Measurements from ENCODE around the gene SGCG.
"Not testable (repeated sequence)": the region's sequence is repeated elsewhere in the genome, so short reads cannot be mapped to it uniquely, and the experiment has no call there.

Gene SGCG

DNA sequence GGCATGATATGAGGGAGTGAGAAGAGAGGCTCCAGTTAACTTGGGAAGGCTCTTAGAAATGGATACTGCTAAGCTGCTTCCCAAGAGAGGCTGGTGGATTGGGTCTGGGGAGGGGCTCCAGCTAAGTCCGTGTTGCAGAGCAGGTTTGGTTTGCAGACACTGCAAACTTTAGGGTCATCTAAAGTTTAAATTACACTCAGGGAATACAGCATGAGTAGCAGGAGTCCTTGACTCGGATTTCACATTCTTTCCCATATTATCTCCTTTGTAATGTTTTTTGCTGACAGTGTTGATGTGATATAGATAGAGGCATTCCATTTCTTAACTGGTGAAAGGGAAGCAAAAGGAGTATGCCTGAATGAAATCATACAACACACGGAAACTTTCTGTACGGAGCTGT is 31.9 kb downstream of the SGCG start:
- no peak for DNase-seq (ENCODE audit: low spot score)

- DNase-seq (ENCODE audit: low spot score), result no peak
Observed at GRCh38 chr13:23231241-23231640, 50.5 kb downstream of the SGCG start.

DNA sequence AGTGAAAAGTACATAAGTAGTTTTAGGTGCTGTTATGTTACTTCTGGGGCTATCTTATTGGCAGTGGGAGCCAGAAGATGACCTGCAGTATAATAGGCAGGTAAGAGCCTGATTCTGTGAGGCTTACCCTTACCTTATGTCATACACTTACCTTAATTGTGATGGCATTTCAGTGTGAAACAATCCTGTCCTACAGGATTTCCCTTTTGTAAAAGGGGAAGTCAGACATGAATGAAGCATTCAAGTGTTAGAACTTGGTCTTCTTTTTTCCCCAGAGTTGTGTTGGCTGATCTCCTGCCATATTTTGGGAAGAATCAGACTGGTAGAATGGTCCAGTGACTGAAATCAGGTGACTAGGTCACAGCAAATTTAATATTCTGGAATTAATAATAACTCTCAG is 55.2 kb downstream of the SGCG start:
- DNase-seq (ENCODE audit: low spot score), result no peak

DNA sequence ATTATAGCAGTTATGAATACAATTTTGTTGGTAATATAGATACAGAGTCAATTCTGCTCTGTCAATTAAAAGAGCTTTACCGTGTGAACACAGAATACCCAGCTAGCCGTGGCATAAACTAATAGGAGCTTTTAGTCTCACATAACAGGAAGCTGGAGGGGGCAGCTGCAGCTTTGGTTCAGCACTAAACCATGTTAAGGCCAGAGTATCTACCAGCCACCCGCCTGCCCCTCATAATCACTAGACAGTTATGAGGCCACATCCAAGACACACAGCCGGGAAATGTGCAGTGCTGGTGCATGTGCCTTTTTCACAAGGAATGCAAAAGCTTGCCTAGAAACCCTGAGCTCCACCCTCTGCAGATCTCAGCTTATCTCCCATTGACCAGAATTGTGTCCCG is 62.3 kb downstream of the SGCG start:
- DNase-seq (ENCODE audit: low spot score), result no peak

GRCh38 chr13:23248410-23248809 is 67.6 kb downstream of the SGCG start:
- not testable (repeated sequence) for DNase-seq (ENCODE audit: low spot score)

GRCh38 chr13:23254506-23254905 is 73.7 kb downstream of the SGCG start:
- no peak for DNase-seq (ENCODE audit: low spot score)

- no peak for DNase-seq (ENCODE audit: low spot score)
Observed at GRCh38 chr13:23267571-23267970, 86.8 kb downstream of the SGCG start.

GRCh38 chr13:23268441-23268840 is 87.7 kb downstream of the SGCG start:
- DNase-seq (ENCODE audit: low spot score), result no peak

- no peak for DNase-seq (ENCODE audit: low spot score)
Observed at GRCh38 chr13:23271331-23271730, 90.6 kb downstream of the SGCG start.

DNA sequence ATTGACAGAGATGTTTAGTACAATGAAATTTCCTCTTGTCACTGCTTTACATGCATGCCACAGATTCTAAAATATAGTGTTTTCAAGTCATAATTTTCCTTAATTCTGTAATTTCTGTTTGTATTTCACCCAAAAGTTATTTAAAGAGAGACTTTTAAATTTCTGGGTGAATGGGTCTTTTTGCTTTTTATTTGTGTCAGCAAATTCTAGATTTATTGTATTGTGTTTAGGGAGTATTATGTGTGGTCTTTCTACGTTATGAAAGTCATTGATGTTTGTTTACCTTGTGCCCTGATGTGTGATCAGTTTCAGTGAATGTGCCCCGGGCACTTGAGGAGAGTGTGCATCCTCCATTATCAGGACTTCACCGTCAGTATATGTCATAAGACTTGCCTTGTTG is 92.7 kb downstream of the SGCG start:
- no peak for DNase-seq (ENCODE audit: low spot score)

- no peak for DNase-seq (ENCODE audit: low spot score)
Observed at GRCh38 chr13:23279321-23279720, 98.5 kb downstream of the SGCG start.

- no peak for DNase-seq (ENCODE audit: low spot score)
Observed at GRCh38 chr13:23288564-23288963, 107.8 kb downstream of the SGCG start.

- DNase-seq (ENCODE audit: low spot score), result no peak
Observed at GRCh38 chr13:23288995-23289394, 108.2 kb downstream of the SGCG start.

GRCh38 chr13:23289917-23290357 is 109.2 kb downstream of the SGCG start:
- peak; percentile 22 for DNase-seq (ENCODE audit: low spot score)

GRCh38 chr13:23292586-23292985 is 111.8 kb downstream of the SGCG start:
- DNase-seq (ENCODE audit: low spot score), result no peak

DNA sequence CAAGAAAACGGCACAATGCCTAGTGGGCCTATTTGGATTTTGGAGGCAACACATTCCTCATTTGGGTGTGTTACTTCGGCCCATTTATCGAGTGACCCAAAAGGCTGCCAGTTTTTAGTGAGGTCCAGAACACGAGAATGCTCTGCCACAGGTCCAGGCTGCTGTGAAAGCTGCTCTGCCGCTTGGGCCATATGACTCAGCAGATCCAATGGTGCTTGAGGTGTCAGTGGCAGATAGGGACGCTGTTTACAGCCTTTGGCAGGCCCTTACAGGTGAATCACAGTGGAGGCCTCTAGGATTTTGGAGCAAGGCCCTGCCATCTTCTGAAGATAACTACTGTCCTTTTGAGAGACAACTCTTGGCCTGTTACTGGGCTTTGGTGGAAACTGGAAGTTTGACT is 134.1 kb downstream of the SGCG start:
- not testable (repeated sequence) for DNase-seq (ENCODE audit: low spot score)

DNA sequence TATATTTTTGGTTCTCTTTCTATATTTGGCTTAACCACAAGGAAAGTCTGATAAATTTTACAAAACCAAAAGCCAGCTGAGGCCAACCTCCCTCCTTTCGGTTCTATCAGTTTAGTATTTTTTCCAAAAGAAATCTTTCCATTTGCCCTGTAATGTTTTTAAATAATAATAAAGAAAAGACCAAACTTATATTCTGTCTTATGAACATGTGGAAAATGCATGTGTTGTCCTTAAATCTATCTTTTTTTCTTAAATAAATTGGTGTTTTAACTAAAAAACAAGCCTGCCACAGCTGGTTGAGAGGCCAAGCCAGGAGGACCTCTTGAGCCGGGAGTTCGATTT is 139.1 kb downstream of the SGCG start:
- DNase-seq (ENCODE audit: low spot score), result no peak

DNA sequence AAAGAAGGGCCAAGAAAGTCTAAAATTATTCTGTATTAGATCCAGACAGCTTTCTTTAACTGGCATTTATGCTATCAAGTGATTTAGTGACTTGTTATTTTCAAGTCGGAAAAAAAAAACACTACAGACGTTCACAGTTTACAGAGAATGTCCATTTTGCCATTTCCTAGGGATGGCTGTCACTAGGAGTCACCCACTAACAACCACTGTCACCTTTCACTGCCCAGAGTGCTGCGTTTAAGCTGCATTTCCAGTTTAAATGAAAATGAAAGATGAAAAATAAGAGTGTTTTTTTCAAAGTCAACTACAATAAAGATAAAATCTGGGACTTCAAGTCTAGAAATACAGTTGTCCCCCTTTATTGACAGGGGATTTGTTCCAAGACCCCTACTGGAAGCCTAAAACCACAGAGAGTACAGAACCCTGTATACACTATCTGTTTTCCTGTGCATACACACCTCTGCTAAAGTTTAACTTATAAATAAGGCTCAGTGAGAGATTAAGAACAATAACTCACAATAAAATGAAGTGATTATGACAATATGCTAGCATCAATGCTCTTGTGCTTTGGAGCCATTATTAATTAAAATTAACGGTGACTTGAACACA is 140.3 kb downstream of the SGCG start:
- DNase-seq (ENCODE audit: low spot score), result no peak

- no peak for DNase-seq (ENCODE audit: low spot score)
Observed at GRCh38 chr13:23321535-23322241, 140.9 kb downstream of the SGCG start.

DNA sequence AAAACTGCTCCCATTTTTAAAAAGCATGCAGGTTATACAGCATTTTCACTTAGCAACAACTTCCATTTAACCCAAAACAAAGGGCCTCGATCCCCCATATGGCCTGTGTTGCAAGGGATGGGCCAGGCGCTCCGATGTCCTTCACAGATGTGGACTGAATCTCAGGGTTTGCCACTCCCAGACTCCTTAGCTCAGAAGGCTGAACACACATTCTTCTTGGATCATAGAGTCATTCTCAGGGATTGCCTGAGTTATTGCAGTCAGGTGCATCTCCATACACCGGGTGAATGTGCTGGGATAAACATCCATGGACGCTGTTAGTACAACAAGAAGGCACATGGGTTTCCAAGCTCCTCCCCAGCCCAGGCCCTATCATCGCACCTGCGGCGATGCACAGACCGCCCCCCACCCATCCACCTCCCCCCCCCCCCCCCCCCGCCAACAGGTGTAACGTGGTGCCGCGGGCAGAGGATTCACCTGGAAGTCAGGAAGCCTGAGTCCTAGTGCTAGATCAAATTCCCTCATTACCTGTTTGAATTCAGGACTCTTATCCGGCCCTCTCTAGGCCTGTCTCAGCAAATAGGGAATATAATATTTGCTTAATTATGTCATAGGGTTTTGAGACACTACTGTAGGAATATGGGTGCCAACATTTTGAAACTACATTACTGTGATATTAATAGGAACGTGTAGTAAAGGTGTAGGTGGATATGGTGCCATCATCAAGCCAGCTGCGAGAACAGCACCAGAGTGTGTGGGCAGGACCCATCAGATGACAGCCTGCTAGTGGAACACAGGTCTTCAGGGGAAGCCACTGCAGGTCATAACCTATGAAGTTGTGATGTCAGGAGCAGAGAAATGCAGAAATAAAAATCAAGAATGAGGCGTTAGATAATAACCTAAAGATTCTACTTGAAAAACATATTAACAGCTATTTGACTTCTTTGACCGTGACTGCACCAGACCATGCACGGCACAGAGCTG is 141.9 kb downstream of the SGCG start:
- no peak for DNase-seq (ENCODE audit: low spot score)

- DNase-seq (ENCODE audit: low spot score), result peak; percentile 29
Observed at GRCh38 chr13:23323946-23324709, 143.3 kb downstream of the SGCG start.

DNA sequence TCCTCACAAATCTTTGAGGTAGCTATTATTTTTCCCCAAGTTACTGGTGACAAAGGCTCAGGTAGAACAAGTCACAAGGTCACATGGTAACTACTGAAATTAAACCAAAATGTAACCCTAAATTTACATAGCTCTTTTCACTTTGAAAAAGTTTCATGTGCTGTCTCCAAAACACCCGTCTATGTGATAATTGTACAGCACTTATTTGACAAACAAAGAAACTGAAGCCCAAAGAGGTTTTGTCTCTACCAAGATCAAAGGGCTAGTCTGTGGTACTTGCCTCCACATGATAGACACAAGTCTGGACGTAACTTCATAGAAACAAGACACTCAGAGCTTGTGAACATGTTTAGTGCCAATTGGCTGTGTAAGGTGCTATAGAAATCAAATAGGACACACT is 144.4 kb downstream of the SGCG start:
- DNase-seq (ENCODE audit: low spot score), result no peak
